Naive thymus-derived CD8-positive, alpha-beta T cell (primary cell): ENCODE data around the gene ALK. TPM values are rescaled to one million over a fixed set of nuclear protein-coding genes. Genes with fewer than 3 reads are reported as not detected.
"Not testable (repeated sequence)": the region's sequence is repeated elsewhere in the genome, so short reads cannot be mapped to it uniquely, and the experiment has no call there.

Experiments used
- ATAC-seq, 2 donors: fragments of 150-1000 bp; cut with Tn5 transposase in 1 of 2; sonication (Bioruptor Pico), chemical (Tn5 transposase) in 1 of 2; 1 replicate in 1 of 2; 2 replicates in 1 of 2; pipeline ENCODE4 v1.10.0; 2021; ENCODE audit warnings: mild to moderate bottlenecking in 2 of 2, moderate library complexity in 2 of 2
- POLR2A ChIA-PET: fragments of 350-600 bp; sonication (Branson Sonifier 250); formaldehyde crosslinking; loops from one replicate; lab custom pipeline; 2021; ENCODE audit warnings: antibody characterized with exemption; lab: Charles Lee
- DNase-seq, 10 donors: peaks; one replicate each; pipeline versions ENCODE4 v3.0.0 to v3.0.0-alpha.2; 2020 to 2022
- H3K27ac Mint-ChIP-seq, 10 donors: one replicate each; pipeline ENCODE4 v1.8.0; 2020 to 2022; ENCODE audit warnings: mild to moderate bottlenecking in 10 of 10, mixed read lengths in 10 of 10, moderate library complexity in 4 of 10, inconsistent platforms in 1 of 10
- H3K27me3 Mint-ChIP-seq, 5 donors: one replicate each; pipeline ENCODE4 v1.8.0; 2021 to 2022; ENCODE audit warnings: mixed read lengths in 5 of 5
- H3K36me3 Mint-ChIP-seq, 3 donors: one replicate each; pipeline ENCODE4 v1.8.0; 2020 to 2022; ENCODE audit warnings: mixed read lengths in 3 of 3, mild to moderate bottlenecking in 2 of 3, inconsistent platforms in 1 of 3
- H3K4me1 Mint-ChIP-seq, 4 donors: one replicate each; pipeline ENCODE4 v1.8.0; 2021 to 2022; ENCODE audit warnings: mixed read lengths in 4 of 4
- H3K4me3 Mint-ChIP-seq, 10 donors: one replicate each; pipeline ENCODE4 v1.8.0; 2020 to 2022; ENCODE audit warnings: mild to moderate bottlenecking in 10 of 10, mixed read lengths in 10 of 10, moderate library complexity in 6 of 10, inconsistent platforms in 1 of 10
- H3K9me3 Mint-ChIP-seq, 9 donors: one replicate each; pipeline ENCODE4 v1.8.0; 2020 to 2022; ENCODE audit warnings: mixed read lengths in 9 of 9, mild to moderate bottlenecking in 3 of 9, inconsistent platforms in 1 of 9, moderate library complexity in 1 of 9
- polyA plus RNA-seq, 3 donors: library from polyadenylated mRNA; unstranded; fragments of 300-500 nt; fragmentation: Illumina TruSeq; gene quantifications; one replicate each; pipeline ENCODE4 v1.2.3, GENCODE V29; 2021
- total RNA-seq, 8 experiments: library from RNA in 2 of 8; stranded (reverse) in 2 of 8; gene quantifications; one replicate each; pipeline ENCODE4 v1.2.3 and lab custom pipeline; 2021 to 2026

ALK gene
- total and polyA plus RNA-seq, 5 experiments from 2014 or later, result 0.10 TPM; not detected in 4

GRCh38 chr2:29755233-29755632, 166.2 kb downstream of the ALK start:
- H3K27ac Mint-ChIP-seq, result no peak overlapping the region
- POLR2A ChIA-PET, result no interaction called here

GRCh38 chr2:29753671-29754444, 167.5 kb downstream of the ALK start:
- Mint-ChIP-seq H3K36me3 (no peaks in the 10 kb centered on the region), H3K27me3 (peaks cover 0 to 4% (median 3%) of the 10 kb centered on the region in 5 donors), H3K4me1 (no peaks in the 10 kb centered on the region), H3K9me3 (no peaks in the 10 kb centered on the region), H3K27ac (no peak overlapping the region), H3K4me3 (no peak overlapping the region)
- ATAC-seq (no peak), DNase-seq (no peak)
- POLR2A ChIA-PET, result no interaction called here

More at GRCh38 chr2:29755233-29755632, 166.2 kb downstream of the ALK start:
- no peaks in the 10 kb centered on the region for H3K9me3 Mint-ChIP-seq
- DNase-seq, result no peak
- no peaks in the 10 kb centered on the region for H3K4me1 Mint-ChIP-seq
- peaks cover 0 to 10% (median 4%) of the 10 kb centered on the region in 5 donors for H3K27me3 Mint-ChIP-seq
- H3K36me3 Mint-ChIP-seq, result no peaks in the 10 kb centered on the region
- ATAC-seq, result no peak
- no peak overlapping the region for H3K4me3 Mint-ChIP-seq

GRCh38 chr2:29751390-29751789, 170.0 kb downstream of the ALK start:
- ATAC-seq (no peak), DNase-seq (no peak)
- H3K4me3 Mint-ChIP-seq, result no peak overlapping the region
- no peaks in the 10 kb centered on the region for H3K36me3 Mint-ChIP-seq
- POLR2A ChIA-PET, result no interaction called here
- H3K4me1 Mint-ChIP-seq, result no peaks in the 10 kb centered on the region
- no peaks in the 10 kb centered on the region for H3K9me3 Mint-ChIP-seq
- H3K27me3 Mint-ChIP-seq, result peaks cover 0 to 4% (median 0%) of the 10 kb centered on the region in 5 donors
- no peak overlapping the region for H3K27ac Mint-ChIP-seq

GRCh38 chr2:29750463-29750862, 170.9 kb downstream of the ALK start:
- ATAC-seq, H3K27ac Mint-ChIP-seq, H3K4me1 Mint-ChIP-seq, H3K4me3 Mint-ChIP-seq, H3K9me3 Mint-ChIP-seq, H3K36me3 Mint-ChIP-seq, POLR2A ChIA-PET, DNase-seq, H3K27me3 Mint-ChIP-seq: not testable (repeated sequence)

GRCh38 chr2:29749843-29750242, 171.5 kb downstream of the ALK start:
- Mint-ChIP-seq H3K27me3 (peaks cover 0 to 2% (median under 1%) of the 10 kb centered on the region in 5 donors), H3K27ac (no peak overlapping the region), H3K9me3 (no peaks in the 10 kb centered on the region), H3K4me1 (no peaks in the 10 kb centered on the region), H3K4me3 (no peak overlapping the region), H3K36me3 (no peaks in the 10 kb centered on the region)
- DNase-seq, result no peak
- no peak for ATAC-seq
- POLR2A ChIA-PET, result no interaction called here

- H3K4me1 Mint-ChIP-seq, result no peaks in the 10 kb centered on the region
- H3K27me3 Mint-ChIP-seq, result peaks cover 0 to 9% (median 5%) of the 10 kb centered on the region in 5 donors
- H3K4me3 Mint-ChIP-seq, result no peak overlapping the region
- no peak for ATAC-seq
- no peaks in the 10 kb centered on the region for H3K36me3 Mint-ChIP-seq
- H3K27ac Mint-ChIP-seq, result no peak overlapping the region
- H3K9me3 Mint-ChIP-seq, result no peaks in the 10 kb centered on the region
- no peak for DNase-seq
- POLR2A ChIA-PET, result no interaction called here
These were observed 172.3 kb downstream of the ALK start for GRCh38 chr2:29749041-29749440.

GRCh38 chr2:29747786-29748470, 173.5 kb downstream of the ALK start:
- DNase-seq (no peak), ATAC-seq (no peak)
- Mint-ChIP-seq H3K27ac (no peak overlapping the region), H3K4me1 (no peaks in the 10 kb centered on the region), H3K4me3 (no peak overlapping the region), H3K27me3 (peaks cover 0 to 10% (median 3%) of the 10 kb centered on the region in 5 donors), H3K9me3 (no peaks in the 10 kb centered on the region), H3K36me3 (no peaks in the 10 kb centered on the region)
- POLR2A ChIA-PET, result no interaction called here

- no peak overlapping the region for H3K4me3 Mint-ChIP-seq
- ATAC-seq, result no peak
These were observed 176.4 kb downstream of the ALK start for GRCh38 chr2:29744976-29745375.

GRCh38 chr2:29743516-29743915, 177.9 kb downstream of the ALK start:
- Mint-ChIP-seq H3K9me3 (no peaks in the 10 kb centered on the region), H3K4me3 (no peak overlapping the region), H3K4me1 (no peaks in the 10 kb centered on the region), H3K27me3 (peaks cover 0 to 14% (median 3%) of the 10 kb centered on the region in 5 donors), H3K27ac (no peak overlapping the region), H3K36me3 (no peaks in the 10 kb centered on the region)
- ATAC-seq (no peak), DNase-seq (no peak)
- POLR2A ChIA-PET, result no interaction called here

More at GRCh38 chr2:29744976-29745375, 176.4 kb downstream of the ALK start:
- Mint-ChIP-seq H3K4me1 (no peaks in the 10 kb centered on the region), H3K36me3 (no peaks in the 10 kb centered on the region), H3K27me3 (peaks cover 0 to 10% (median 3%) of the 10 kb centered on the region in 5 donors), H3K9me3 (no peaks in the 10 kb centered on the region), H3K27ac (no peak overlapping the region)
- no peak for DNase-seq
- POLR2A ChIA-PET, result no interaction called here

GRCh38 chr2:29742656-29743055, 178.7 kb downstream of the ALK start:
- Mint-ChIP-seq H3K9me3 (no peaks in the 10 kb centered on the region), H3K27me3 (peaks cover 0 to 23% (median 3%) of the 10 kb centered on the region in 5 donors), H3K4me1 (no peaks in the 10 kb centered on the region), H3K4me3 (no peak overlapping the region), H3K27ac (no peak overlapping the region), H3K36me3 (no peaks in the 10 kb centered on the region)
- DNase-seq (no peak), ATAC-seq (no peak)
- POLR2A ChIA-PET, result no interaction called here

GRCh38 chr2:29741132-29741531, 180.3 kb downstream of the ALK start:
- H3K27me3 Mint-ChIP-seq, result peaks cover 3 to 27% (median 5%) of the 10 kb centered on the region in 5 donors
- H3K4me3 Mint-ChIP-seq, result no peak overlapping the region
- POLR2A ChIA-PET, result no interaction called here
- ATAC-seq, result no peak
- H3K9me3 Mint-ChIP-seq, result no peaks in the 10 kb centered on the region
- no peaks in the 10 kb centered on the region for H3K36me3 Mint-ChIP-seq
- H3K4me1 Mint-ChIP-seq, result no peaks in the 10 kb centered on the region
- H3K27ac Mint-ChIP-seq, result no peak overlapping the region
- DNase-seq, result no peak

GRCh38 chr2:29733965-29734364, 187.4 kb downstream of the ALK start:
- no peak overlapping the region for H3K27ac Mint-ChIP-seq
- DNase-seq (no peak), ATAC-seq (no peak)
- H3K27me3 Mint-ChIP-seq, result peaks cover 5 to 25% (median 7%) of the 10 kb centered on the region in 5 donors
- H3K4me3 Mint-ChIP-seq, result no peak overlapping the region
- no peaks in the 10 kb centered on the region for H3K9me3 Mint-ChIP-seq
- no peaks in the 10 kb centered on the region for H3K36me3 Mint-ChIP-seq
- no peaks in the 10 kb centered on the region for H3K4me1 Mint-ChIP-seq
- POLR2A ChIA-PET, result no interaction called here

GRCh38 chr2:29733213-29733612, 188.2 kb downstream of the ALK start:
- ATAC-seq, result no peak
- DNase-seq, result no peak
- Mint-ChIP-seq H3K9me3 (no peaks in the 10 kb centered on the region), H3K27me3 (peaks cover 6 to 26% (median 7%) of the 10 kb centered on the region in 5 donors), H3K36me3 (no peaks in the 10 kb centered on the region), H3K4me1 (no peaks in the 10 kb centered on the region), H3K4me3 (no peak overlapping the region), H3K27ac (no peak overlapping the region)
- POLR2A ChIA-PET, result no interaction called here
